ENCODE measurements around the gene HMOX2.

The HMOX2 gene

GRCh38 chr16:4455081-4455480, 21.1 kb upstream of the HMOX2 start:
- Histone ChIP-seq H3K36me3 (ENCODE audit: insufficient read depth, low read length) (peaks cover 83% of the 10 kb centered on the region), H3K9me3 (ENCODE audit: insufficient read depth, low read length, severe bottlenecking) (no peaks in the 10 kb centered on the region), H3K79me2 (ENCODE audit: insufficient read depth, low read length) (no peaks in the 10 kb centered on the region), H4K20me1 (ENCODE audit: insufficient read depth, low read length) (peaks cover 23% of the 10 kb centered on the region), H3K4me3 (ENCODE audit: low read depth in 1 of 2, low read length in 2 of 2) (no peak overlapping the region), H3K4me1 (ENCODE audit: insufficient read depth, low read length) (no peaks in the 10 kb centered on the region), H3K4me2 (ENCODE audit: insufficient read depth, low read length) (no peak overlapping the region), H3K27me3 (ENCODE audit: insufficient read depth, low read length, poor library complexity) (no peaks in the 10 kb centered on the region), H3K9ac (ENCODE audit: low read depth, low read length) (no peak overlapping the region), H3K27ac (ENCODE audit: low read length) (no peak overlapping the region), H2AFZ (ENCODE audit: low read depth, low read length) (no peak overlapping the region)
- no peak for ATAC-seq (ENCODE audit: insufficient read depth, low read depth)
- TF ChIP-seq CTCF (IDR thresholded peaks at IDR 0.05; ENCODE audit: borderline replicate concordance, extremely low read depth, low read length, poor library complexity, severe bottlenecking) (no peak), EZH2 (IDR thresholded peaks at IDR 0.05; ENCODE audit: borderline replicate concordance, low read depth, low read length, severe bottlenecking) (no peak)
- DNase-seq, result no peak

GRCh38 chr16:4455951-4456350, 20.2 kb upstream of the HMOX2 start:
- Histone ChIP-seq H3K27ac (ENCODE audit: low read length) (no peak overlapping the region), H3K4me2 (ENCODE audit: insufficient read depth, low read length) (no peak overlapping the region), H3K36me3 (ENCODE audit: insufficient read depth, low read length) (peaks cover 77% of the 10 kb centered on the region), H3K79me2 (ENCODE audit: insufficient read depth, low read length) (no peaks in the 10 kb centered on the region), H2AFZ (ENCODE audit: low read depth, low read length) (no peak overlapping the region), H3K27me3 (ENCODE audit: insufficient read depth, low read length, poor library complexity) (no peaks in the 10 kb centered on the region), H3K4me1 (ENCODE audit: insufficient read depth, low read length) (no peaks in the 10 kb centered on the region), H3K9me3 (ENCODE audit: insufficient read depth, low read length, severe bottlenecking) (no peaks in the 10 kb centered on the region), H3K4me3 (ENCODE audit: low read depth in 1 of 2, low read length in 2 of 2) (no peak overlapping the region), H4K20me1 (ENCODE audit: insufficient read depth, low read length) (peaks cover 23% of the 10 kb centered on the region), H3K9ac (ENCODE audit: low read depth, low read length) (no peak overlapping the region)
- ATAC-seq (ENCODE audit: insufficient read depth, low read depth) (no peak), DNase-seq (no peak)
- no peak for TF ChIP-seq CTCF (IDR thresholded peaks at IDR 0.05; ENCODE audit: borderline replicate concordance, extremely low read depth, low read length, poor library complexity, severe bottlenecking)
- TF ChIP-seq EZH2 (IDR thresholded peaks at IDR 0.05; ENCODE audit: borderline replicate concordance, low read depth, low read length, severe bottlenecking), result no peak

GRCh38 chr16:4460936-4461249, 15.3 kb upstream of the HMOX2 start:
- Histone ChIP-seq H3K27ac (ENCODE audit: low read length) (no peak overlapping the region), H3K4me2 (ENCODE audit: insufficient read depth, low read length) (no peak overlapping the region)
- TF ChIP-seq CTCF (IDR thresholded peaks at IDR 0.05; ENCODE audit: borderline replicate concordance, extremely low read depth, low read length, poor library complexity, severe bottlenecking) (no peak), EZH2 (IDR thresholded peaks at IDR 0.05; ENCODE audit: borderline replicate concordance, low read depth, low read length, severe bottlenecking) (no peak)

More at GRCh38 chr16:4460936-4461249, 15.3 kb upstream of the HMOX2 start:
- no peaks in the 10 kb centered on the region for H3K9me3 ChIP-seq (ENCODE audit: insufficient read depth, low read length, severe bottlenecking)
- no peak for DNase-seq
- no peak overlapping the region for H2AFZ ChIP-seq (ENCODE audit: low read depth, low read length)
- H3K4me3 ChIP-seq (ENCODE audit: low read depth in 1 of 2, low read length in 2 of 2), result no peak overlapping the region
- no peaks in the 10 kb centered on the region for H3K27me3 ChIP-seq (ENCODE audit: insufficient read depth, low read length, poor library complexity)
- peaks cover 68% of the 10 kb centered on the region for H3K36me3 ChIP-seq (ENCODE audit: insufficient read depth, low read length)
- H3K9ac ChIP-seq (ENCODE audit: low read depth, low read length), result no peak overlapping the region
- H3K4me1 ChIP-seq (ENCODE audit: insufficient read depth, low read length), result no peaks in the 10 kb centered on the region
- H3K79me2 ChIP-seq (ENCODE audit: insufficient read depth, low read length), result no peaks in the 10 kb centered on the region
- 0 out of 3 replicates have a peak, but pooled peaks have one; percentile 16 for ATAC-seq (ENCODE audit: insufficient read depth, low read depth)
- peaks cover 10% of the 10 kb centered on the region for H4K20me1 ChIP-seq (ENCODE audit: insufficient read depth, low read length)

Data from DND-41 (cell line).